Esophagus squamous epithelium (tissue), 5 donors: Measurements from ENCODE around the gene ANAPC4. TPM values are rescaled to one million over a fixed set of nuclear protein-coding genes. Genes with fewer than 3 reads are reported as not detected.

ENCODE experiments used
- DNase-seq: peaks from one replicate; lab custom pipeline; 2025; lab: John Stamatoyannopoulos, UW
- H3K27ac ChIP-seq, 4 donors: fragments of 200-600 bp; sonication (generic); one replicate each; pipeline ENCODE4 v1.5.1; 2016 to 2019; ENCODE audit warnings: mild to moderate bottlenecking in 1 of 4
- H3K27me3 ChIP-seq, 4 donors: fragments of 200-600 bp; sonication (generic); 1 replicate in 3 of 4; 2 replicates in 1 of 4; pipeline versions ENCODE4 v1.5.1 to v1.6.0; 2017 to 2021; ENCODE audit warnings: antibody characterized with exemption in 1 of 4
- H3K36me3 ChIP-seq, 3 donors: fragments of 200-600 bp; sonication (generic); one replicate each; pipeline ENCODE4 v1.5.1; 2016 to 2019
- H3K4me1 ChIP-seq, 3 donors: fragments of 200-600 bp; sonication (generic); one replicate each; pipeline ENCODE4 v1.5.1; 2017 to 2019
- H3K4me3 ChIP-seq, 4 donors: fragments of 200-600 bp; sonication (generic); 1 replicate in 3 of 4; 2 replicates in 1 of 4; pipeline ENCODE4 v1.5.1; 2016 to 2019; ENCODE audit warnings: mild to moderate bottlenecking in 2 of 4, moderate library complexity in 1 of 4
- H3K9me3 ChIP-seq, 3 donors: fragments of 200-600 bp; sonication (generic); one replicate each; pipeline ENCODE4 v1.5.1; 2016 to 2019
- POLR2A ChIP-seq, 4 donors: fragments of 450-650 bp; IDR thresholded peaks; one replicate each; pipeline ENCODE4 v1.6.1; 2017; ENCODE audit warnings: antibody characterized with exemption in 4 of 4, mild to moderate bottlenecking in 4 of 4, moderate library complexity in 3 of 4
- WGBS, 2 donors: methylation state at CpG; one replicate each; pipeline ENCODE4 v1.1.5; 2018; 5-methylcytosine and 5-hydroxymethylcytosine counted together
- intact Hi-C: fragments of 100-400 bp; cut with DNase I; formaldehyde crosslinking; loops from one replicate; pipeline ENCODE4 v1.15.0; 2022
- total RNA-seq, 4 donors: library from RNA; depleted of rRNA; stranded (reverse); fragments of >200 nt; gene quantifications; one replicate each; pipeline ENCODE4 v1.1.0, GENCODE V29; 2016
- TF ChIP-seq, protein P1 (sequence below), 6 experiments: fragments of 450-650 bp in 4 of 6; fragments of 200-600 bp in 2 of 6; sonication (generic) in 2 of 6; IDR thresholded peaks; one replicate each; pipeline ENCODE4 v1.5.1; 2016 to 2019; ENCODE audit warnings: antibody characterized with exemption in 6 of 6, mild to moderate bottlenecking in 4 of 6, moderate library complexity in 4 of 6
- donor health status: DM: yes; HTN: yes; CAD: no.

Gene ANAPC4
- total RNA-seq, 4 donors from 2014 or later = 9.6 to 27.0 (median 20.0) TPM

DNA sequence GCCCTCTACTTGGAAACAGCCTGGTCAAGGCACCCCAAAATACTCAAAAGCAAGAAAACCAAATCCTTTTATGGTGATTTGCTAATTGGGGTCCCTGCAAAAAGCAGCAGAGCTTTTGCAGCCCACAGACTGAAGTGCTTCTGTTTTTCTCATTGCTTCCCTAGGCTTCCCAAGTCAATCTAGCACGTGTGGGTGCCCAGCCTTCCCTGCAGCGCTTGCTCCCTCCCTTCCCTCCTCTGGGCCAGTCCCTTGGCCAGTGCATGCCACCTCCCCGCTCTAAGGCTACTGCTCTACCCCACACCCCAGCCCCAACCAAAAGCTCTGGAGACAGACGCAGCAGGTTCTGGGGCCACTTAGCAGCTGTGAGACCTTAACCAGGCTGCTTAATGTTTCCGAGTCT, 53.6 kb downstream of the ANAPC4 start:
- no peaks in the 10 kb centered on the region for H3K9me3 ChIP-seq
- no peaks in the 10 kb centered on the region for H3K27me3 ChIP-seq
- intact Hi-C loops = no loop called here
- WGBS, 2 donors = 93% methylated on average over 5 of the region's 5 CpGs; no CpG with 5 or more reads in 1 of the 2 donors
- H3K27ac ChIP-seq = no peak overlapping the region
- no peaks in the 10 kb centered on the region for H3K36me3 ChIP-seq
- H3K4me1 ChIP-seq = no peaks in the 10 kb centered on the region
- DNase-seq = no peak
- no peak for TF ChIP-seq POLR2A (IDR thresholded peaks at IDR 0.05)
- TF ChIP-seq, protein P1, sequence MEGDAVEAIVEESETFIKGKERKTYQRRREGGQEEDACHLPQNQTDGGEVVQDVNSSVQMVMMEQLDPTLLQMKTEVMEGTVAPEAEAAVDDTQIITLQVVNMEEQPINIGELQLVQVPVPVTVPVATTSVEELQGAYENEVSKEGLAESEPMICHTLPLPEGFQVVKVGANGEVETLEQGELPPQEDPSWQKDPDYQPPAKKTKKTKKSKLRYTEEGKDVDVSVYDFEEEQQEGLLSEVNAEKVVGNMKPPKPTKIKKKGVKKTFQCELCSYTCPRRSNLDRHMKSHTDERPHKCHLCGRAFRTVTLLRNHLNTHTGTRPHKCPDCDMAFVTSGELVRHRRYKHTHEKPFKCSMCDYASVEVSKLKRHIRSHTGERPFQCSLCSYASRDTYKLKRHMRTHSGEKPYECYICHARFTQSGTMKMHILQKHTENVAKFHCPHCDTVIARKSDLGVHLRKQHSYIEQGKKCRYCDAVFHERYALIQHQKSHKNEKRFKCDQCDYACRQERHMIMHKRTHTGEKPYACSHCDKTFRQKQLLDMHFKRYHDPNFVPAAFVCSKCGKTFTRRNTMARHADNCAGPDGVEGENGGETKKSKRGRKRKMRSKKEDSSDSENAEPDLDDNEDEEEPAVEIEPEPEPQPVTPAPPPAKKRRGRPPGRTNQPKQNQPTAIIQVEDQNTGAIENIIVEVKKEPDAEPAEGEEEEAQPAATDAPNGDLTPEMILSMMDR (IDR thresholded peaks at IDR 0.05) = no peak
- H3K4me3 ChIP-seq = no peak overlapping the region

DNA sequence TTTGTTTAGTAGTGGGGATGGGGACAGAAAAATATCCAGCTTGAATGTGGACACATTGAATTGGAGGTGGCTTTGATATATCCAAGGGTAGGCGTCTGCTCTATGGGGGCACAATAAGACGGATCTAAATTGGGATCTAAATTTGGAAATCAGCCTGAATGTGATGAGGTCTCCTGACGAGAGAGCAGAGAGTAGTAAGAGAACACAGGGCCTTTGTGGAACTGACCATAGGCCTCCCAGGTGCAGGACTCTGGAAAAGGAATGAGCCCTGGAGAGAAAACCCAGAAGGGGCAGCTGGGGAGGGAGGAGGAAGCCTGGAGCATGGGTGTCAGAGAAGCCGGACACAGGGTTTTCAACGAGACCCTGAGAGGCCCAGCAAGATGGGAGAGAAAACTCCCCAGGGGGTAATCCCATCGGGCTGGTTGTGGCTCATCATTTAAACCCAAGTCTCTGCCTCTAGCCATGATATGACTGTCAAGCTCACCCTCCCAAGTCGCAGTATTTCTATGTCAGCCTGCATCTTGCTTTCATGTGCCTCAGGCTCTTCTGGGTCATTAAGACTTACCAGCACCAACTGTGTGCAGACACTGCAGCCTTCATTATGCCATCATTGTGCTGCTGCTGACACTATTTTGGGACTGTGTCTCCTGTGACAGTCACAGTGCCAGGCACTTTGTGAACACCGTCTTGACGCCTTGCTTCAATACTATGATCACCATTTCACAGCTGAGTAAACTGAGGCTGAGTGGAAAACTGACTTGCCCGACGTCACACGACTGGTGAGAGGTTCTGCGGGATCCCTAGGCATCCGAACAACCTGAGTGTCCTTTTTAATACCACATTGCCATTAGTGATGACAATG, 57.1 kb downstream of the ANAPC4 start:
- no peak overlapping the region for H3K27ac ChIP-seq
- H3K4me3 ChIP-seq = no peak overlapping the region
- H3K27me3 ChIP-seq = no peaks in the 10 kb centered on the region
- TF ChIP-seq POLR2A (IDR thresholded peaks at IDR 0.05) = no peak
- TF ChIP-seq, protein P1 (IDR thresholded peaks at IDR 0.05) = no peak
- H3K9me3 ChIP-seq = no peaks in the 10 kb centered on the region
- intact Hi-C loops = no loop called here
- no peak for DNase-seq
- no peaks in the 10 kb centered on the region for H3K4me1 ChIP-seq
- WGBS, 2 donors = 87 to 94% methylated on average over 14 of the region's 14 CpGs
- no peaks in the 10 kb centered on the region for H3K36me3 ChIP-seq

DNA sequence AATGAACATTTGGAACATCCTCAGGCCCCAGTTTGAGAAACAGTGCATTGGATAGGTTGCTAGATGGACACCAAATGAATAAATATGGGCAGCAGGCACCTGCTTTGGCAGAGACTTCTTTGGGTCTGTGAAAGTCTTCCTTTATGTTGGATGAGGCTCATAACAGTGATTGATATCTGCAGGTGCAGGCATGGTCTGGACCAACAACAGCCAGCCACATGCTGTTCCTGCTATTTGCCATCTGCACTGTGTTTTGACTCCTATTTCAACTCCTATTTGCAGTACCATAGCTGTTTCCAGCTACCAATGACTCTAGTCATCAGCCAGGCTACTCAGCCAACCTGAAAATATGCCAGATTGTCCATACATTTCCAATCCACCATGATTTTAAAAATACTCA, 60.9 kb downstream of the ANAPC4 start:
- Histone ChIP-seq H3K36me3 (no peaks in the 10 kb centered on the region), H3K4me3 (no peak overlapping the region), H3K9me3 (no peaks in the 10 kb centered on the region), H3K4me1 (peaks cover 0 to 6% (median 0%) of the 10 kb centered on the region in 3 donors), H3K27me3 (no peaks in the 10 kb centered on the region), H3K27ac (no peak overlapping the region)
- intact Hi-C loops = no loop called here
- DNase-seq = no peak
- TF ChIP-seq, protein P1 (IDR thresholded peaks at IDR 0.05) = no peak
- no peak for TF ChIP-seq POLR2A (IDR thresholded peaks at IDR 0.05)

DNA sequence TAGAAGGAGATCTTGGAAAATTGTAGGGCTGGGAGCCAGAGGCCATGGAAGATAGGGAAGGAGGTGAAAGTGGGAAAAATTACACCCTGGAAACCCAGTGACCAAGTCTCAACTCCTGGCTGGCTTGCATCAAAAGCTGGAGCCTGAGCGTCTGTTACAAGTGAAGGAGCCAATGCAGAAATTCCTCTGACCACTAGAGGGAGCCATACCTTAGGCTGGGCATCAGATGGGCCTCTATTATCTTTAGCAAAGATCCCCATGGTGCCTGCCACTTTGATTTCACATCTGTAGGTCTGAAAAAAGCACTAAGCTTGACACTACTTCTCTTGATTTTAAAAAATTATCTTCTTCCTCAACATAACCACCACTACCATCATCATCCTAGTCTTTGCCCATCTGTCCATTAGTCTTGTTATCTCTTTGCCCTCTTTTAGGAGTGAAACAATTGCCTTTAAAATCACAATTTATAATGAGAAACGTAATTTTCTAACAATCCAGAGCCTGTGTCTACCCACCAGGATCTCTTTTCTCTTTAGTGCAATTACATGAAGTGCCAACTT, 62.9 kb downstream of the ANAPC4 start:
- no peak for TF ChIP-seq POLR2A (IDR thresholded peaks at IDR 0.05)
- TF ChIP-seq, protein P1 (IDR thresholded peaks at IDR 0.05) = peak; percentile 35 to 90 (median 80)
- intact Hi-C loops = loop anchor here (2.0 kb wide), 1 partner anchor 327 kb away; no protein-coding TSS in a partner anchor
- DNase-seq = no peak
- Histone ChIP-seq H3K36me3 (no peaks in the 10 kb centered on the region), H3K9me3 (no peaks in the 10 kb centered on the region), H3K4me1 (peaks cover 0 to 6% (median 0%) of the 10 kb centered on the region in 3 donors), H3K27ac (no peak overlapping the region), H3K4me3 (no peak overlapping the region), H3K27me3 (no peaks in the 10 kb centered on the region)
- WGBS, 2 donors = 15 to 25% methylated on average over 2 of the region's 2 CpGs

DNA sequence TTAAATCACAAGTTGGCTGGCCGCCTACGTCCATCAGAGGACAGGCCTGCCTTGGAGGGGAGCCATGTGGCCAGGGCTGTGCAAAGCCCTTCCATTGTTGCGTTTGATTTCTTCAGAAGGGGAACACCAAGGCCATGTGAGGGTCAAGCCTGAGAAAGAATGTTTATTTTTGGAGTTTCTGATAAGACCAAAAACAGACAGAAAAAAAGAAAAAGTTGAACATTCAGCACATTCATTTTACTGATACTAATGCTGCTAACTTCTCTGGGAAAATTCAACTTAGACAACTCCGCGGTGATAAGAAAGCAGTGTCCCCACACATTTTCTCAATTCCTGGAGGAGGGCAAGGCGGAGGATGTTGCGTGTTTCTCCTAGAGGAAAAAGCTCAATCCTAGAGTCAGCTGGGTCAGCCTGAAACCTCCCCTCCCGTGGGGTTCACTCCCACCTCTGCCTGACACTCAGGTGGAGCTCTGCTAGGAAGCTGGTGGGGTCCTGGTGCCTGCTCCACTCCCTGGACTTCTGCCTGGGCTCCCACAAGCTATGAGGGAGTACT, 63.5 kb downstream of the ANAPC4 start:
- Histone ChIP-seq H3K27ac (no peak overlapping the region), H3K4me1 (peaks cover 0 to 6% (median 0%) of the 10 kb centered on the region in 3 donors), H3K36me3 (no peaks in the 10 kb centered on the region), H3K9me3 (no peaks in the 10 kb centered on the region), H3K27me3 (no peaks in the 10 kb centered on the region), H3K4me3 (no peak overlapping the region)
- intact Hi-C loops = loop anchor here (2.0 kb wide), 1 partner anchor 326 kb away; no protein-coding TSS in a partner anchor
- TF ChIP-seq POLR2A (IDR thresholded peaks at IDR 0.05) = no peak
- TF ChIP-seq, protein P1 (IDR thresholded peaks at IDR 0.05) = no peak
- WGBS, 2 donors = 75 to 80% methylated on average over 6 to 8 of the region's 8 CpGs
- no peak for DNase-seq
